ENCODE results near the gene TRMT6.

Gene TRMT6

DNA sequence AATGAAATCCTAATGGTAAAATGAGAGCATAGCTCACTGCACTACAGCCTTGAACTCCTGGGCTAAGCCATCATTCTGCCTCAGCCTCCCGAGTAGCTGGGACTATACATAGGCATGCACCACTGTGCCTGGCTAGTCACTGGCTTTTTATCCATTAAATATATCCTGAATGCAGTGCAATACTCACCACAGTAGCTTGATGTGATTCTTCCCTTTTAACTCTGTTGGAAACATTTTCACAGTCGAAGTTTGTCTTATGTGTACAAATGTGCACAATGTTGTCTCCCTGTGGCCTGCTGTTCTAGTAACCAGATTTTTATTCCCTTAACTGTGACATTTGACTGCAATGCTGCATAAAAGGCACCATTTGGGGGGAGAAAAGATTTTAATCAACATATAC lies 56.7 kb downstream of the TRMT6 start:
- no peak for DNase-seq

DNA sequence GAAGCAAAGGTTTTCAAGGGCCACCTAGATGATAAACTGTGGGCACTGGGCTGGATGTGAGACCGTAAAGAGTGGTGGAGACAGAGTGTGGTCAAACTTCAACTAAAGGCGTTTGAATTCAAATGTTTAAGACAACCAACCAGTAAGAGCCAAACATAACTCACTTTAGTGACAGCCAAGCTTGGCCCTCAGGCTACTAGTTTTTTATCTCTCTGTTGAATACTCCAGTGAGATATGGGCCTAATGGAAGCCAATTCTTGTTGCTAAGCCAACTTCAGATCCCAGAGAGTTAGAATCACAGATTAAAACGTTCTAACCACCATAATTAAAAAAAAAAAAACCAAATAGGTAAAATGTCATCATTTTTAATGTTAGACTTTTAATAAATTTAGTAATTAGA lies 57.3 kb downstream of the TRMT6 start:
- DNase-seq, result no peak

DNA sequence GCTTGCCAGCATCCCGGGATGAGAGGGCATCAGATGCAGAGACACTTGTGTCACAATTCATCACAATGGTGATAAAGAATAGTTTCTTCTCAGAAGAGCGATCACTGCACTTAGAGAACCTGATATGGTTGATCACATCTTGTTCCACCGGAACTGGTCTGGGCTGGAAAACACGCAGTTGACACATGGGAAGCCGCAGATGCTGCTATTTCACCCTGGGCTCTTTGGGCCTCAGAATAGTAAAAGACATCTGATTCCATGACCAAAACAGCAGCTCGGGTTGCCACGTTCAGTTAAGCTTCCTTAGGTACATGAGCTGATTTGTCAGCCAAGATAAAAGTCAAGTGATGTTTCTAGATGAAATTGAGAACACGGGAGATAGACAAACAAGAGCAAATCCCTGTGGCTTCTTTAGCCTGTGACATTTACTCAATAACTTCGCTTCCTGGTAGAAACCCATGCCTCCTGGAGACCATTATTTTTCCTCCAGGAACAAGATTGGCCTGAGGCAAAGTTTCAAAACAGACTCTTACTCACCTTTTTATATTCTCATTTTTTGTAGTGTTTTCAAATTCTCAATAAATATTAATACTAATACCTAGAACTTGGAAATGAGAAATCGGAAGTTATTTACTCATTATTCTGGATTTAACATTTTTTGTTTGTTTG lies 59.4 kb downstream of the TRMT6 start:
- no peak for DNase-seq

DNA sequence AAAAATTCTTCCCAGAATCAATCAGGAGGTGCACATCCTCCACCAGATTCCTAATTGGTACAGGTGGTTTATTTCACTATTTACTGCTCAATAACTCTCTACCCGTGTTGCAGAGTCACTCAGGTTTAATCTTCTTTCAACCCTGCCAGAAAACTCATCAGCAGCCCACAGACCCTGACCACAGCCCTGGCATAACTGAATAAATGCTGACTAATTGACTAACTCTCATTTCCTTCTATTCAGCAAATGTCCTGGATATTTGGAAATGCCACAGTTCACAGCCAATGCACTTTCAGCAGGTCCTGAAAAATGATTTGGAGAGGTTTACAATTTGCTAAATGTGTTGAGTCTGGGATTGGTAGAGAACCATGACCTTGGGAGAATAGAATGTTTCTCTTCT lies 62.3 kb downstream of the TRMT6 start:
- no peak for DNase-seq

DNA sequence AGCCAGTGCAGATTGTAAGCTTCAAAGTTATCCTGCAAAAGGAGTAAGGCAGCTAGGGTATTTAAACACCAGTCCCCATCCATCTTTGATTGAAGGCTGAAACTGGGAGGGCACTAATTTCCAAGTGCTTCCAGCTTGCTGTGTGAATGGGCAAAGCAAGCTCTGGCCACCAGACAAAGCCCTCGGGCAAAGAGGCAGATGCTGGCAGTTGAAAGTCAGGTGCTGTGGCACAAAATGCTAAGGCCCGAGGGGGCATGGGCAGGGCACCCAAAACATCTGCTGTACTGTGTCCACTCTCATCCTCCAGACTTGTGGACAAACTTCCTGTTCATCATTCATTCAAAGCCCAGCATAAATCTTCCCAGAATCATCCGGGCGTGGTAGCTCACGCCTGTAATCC lies 62.9 kb downstream of the TRMT6 start:
- DNase-seq, result no peak
